NCI-H2196 (cell line): ENCODE measurements around the gene CKB.
A peak's percentile ranks its signal among the peaks of the same experiment; 100 is the strongest.

Source experiments
- DNase-seq: peaks from one replicate; lab custom pipeline; 2025; ENCODE audit not compliant: unreplicated experiment; lab: John Stamatoyannopoulos, UW

CKB gene

DNA sequence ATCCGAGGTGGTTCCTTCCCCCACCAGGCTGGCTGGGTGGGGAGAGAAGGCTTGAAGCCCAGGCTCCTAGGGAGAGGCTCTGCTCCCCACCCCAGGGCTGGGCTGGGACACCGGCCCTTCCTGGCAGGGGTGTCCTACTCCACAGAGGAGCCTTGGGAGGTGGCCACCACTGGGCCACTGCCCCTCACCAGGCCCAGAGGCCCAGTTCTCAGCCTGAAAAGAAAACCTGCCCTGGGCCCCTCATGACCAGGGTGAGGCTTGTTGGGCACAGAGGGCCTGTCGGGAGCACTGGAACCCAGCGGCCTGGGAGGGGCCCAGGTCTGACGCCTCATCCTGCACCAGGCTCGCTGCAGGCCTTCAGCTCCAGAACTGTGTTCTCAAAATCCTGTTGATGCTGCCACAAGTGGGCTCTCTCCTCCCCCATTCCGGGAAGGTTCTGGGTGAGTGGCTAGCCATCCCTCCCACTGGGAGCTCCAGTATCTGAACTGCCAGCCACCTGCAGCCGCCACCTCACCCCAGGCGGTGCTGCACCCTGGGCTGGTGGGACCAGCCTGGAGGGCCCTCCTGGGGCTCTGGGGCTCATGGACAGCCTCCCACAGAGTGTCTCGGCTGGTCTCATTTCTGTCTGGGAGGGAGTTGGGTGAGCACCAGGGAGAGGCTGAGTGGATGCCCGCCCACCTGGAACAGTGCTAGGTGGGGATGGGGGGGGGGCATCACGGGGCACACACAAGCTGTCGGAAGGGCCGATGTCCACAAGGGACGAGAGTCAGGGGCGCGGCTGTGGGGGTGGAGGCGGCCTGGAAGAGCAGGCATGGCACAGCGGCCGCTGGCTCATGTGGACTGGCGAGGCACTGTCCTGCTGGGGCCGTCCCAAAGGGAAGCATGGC lies 28.1 kb upstream of the CKB start:
- no peak for DNase-seq

DNA sequence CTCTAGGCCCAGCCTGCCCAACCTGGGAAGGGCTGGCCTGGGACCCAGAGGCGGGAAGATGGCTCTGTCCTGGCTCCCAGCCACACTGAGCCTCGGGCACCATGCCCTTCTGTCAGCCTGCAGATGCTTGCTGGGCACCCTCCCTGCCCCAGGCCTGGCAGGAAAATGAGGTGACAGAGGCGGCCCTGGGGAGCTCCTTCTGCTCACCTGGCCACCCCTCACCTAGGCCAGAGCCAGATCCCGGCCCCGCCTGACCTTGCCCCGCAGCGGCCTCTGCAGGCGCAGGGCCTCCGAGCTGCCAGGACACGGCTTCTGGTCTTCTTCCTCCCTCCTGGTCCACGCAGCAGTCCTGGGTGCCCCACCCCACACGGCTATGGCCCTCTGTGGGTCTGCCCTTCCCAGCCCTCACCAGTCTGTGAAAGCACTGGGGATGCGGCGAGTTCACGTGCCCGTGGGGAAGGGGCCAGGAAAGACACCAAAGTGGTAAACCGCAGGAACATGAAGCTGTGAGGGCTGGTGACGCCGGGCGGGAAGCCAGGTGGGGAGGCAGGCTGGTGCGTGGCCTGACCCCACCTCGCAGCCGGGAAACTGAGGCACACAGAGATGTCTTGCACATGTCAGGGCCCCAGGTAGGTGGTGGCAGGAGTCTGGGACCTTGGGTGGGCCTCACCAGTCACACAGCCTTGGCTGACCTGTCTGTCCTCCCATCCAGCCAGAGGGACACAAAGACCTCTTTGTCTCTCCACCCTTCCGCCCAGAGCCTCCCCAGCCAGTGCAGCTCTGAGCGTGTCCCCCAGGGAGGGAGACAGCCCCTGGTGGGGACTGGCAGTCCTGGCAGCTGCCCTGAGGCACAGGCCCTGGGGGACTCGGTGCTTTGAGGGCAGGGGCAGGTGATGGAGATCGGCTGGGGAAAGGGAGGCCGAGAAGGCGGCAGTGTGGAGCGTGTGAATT lies 27.0 kb upstream of the CKB start:
- DNase-seq = no peak

DNA sequence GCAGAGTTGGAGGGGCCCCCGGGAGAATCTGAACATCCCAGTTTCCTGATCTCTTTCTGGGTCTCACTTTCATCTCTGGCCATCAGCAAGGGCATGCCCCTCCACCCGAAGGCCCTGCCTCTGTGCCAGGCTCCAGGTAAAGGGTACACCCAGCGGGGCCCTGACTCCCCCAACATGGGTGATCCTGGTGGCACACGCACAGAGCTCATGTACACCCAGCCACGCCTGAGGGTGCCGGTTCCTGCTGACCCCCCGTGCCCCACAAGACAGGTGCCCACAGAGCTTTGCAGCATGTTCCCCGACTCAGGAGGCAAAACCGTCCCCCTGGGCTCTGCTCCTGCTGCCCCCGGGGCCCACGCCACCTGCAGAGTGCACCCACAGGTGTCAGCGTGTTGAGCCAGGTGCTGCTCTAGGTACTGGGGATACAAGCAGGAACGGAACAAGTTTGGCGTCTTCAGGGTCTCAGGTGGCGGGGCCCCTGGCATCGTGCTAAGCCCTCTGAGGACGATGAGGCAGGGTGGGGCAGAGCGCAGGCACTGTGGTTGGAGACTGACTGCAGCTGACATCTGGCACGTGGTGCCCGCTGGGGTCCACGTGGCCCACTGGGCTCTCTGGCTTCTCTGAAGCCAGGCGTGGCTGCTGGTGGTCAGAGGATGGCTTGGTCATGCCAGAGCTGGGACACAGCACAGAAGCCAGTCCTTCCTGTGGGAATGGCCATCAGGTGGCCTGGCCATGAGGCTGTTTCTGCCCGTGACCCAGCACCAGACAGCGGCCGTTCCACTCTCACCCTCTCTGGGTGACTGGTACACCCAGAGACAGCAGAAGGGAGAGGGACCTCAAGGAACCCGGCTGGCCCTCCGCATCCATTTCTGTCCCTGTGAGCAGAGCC lies 26.1 kb upstream of the CKB start:
- DNase-seq = no peak

DNA sequence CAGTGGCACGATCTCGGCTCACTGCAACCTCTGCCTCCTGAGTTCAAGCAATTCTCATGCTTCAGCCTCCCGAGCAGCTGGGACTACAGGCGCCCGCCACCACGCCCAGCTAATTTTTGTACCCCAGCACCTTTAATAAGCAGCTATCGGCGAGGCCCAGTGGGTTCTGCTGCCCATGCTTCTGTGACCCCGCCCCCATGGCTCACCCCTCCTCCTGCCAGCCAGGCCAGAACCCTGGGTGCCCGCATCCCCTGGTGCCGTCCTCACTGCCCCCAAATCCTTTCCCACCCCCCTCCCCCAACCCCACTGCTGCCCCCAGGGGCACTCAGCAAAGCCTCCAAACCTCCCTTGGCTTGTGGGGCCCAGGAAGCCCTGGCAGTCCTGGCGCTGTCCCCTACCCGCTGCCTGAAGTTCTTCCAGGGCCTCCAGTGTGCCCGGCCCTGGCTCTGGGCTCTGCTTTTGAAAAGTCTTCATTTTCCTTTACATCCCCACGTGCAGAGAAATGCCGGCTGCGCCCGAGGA lies 25.4 kb upstream of the CKB start:
- DNase-seq = no peak

DNA sequence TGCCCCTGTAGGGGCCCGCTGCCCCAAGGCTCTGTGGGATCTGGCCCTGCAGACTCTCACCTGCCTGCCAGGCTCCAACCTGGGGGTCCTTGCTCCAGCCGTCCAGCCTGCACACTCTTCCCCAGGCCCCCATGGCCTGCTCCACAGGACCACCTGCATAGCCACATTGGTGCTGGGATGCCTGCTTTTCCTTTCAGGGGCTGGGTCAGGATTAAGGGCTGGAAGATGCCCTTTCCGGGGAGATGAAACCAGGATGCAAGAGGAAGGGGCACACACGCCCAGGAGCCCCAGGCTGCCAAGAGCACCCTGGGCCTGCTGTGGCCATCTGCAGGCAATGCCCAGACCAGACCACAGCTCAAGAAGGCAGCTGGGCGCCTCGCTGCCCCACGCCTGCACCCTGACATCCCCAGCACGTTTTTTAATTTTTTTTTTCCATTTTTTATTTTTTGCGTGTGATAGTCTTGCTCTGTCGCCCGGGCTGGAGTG lies 24.9 kb upstream of the CKB start:
- no peak for DNase-seq

DNA sequence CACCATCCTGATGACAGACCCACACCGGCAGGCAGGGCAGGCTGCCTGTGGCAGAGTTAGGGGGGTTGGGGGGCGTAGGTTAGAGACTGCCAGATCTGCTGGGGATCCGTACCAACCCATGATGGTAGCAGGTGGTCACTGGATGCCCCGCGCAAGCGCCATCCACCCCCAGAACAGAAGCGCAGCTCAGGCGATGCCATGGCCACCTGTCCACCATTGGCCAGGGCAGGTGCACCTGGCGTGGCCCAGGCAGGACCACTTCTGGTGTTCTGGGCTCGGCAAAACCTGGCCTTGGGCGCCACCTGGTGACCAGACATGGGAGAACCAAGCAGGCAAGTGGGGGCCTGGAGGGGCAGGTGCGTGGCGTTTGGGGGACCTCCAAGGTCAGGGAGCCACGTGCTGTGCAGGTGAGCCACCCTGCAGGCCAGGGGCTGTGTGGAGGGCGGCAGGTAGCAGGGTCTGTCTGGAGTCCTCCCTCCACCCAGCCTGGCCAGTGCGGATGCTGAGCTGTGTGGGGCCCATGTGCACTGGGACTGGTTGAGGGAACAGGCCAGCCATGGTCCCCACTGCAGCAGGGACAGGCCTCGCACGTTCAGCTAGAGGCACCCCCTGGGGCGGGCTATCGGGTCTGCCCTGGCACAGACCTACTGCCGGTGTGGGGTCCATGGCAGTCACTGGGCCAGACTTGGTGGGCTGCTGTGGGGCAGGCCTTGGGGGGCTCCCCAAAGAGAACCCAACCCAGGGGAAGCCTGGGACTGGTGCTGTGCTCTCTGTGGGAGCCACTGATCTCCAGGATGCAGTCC lies 24.2 kb upstream of the CKB start:
- DNase-seq = peak; percentile 44

DNA sequence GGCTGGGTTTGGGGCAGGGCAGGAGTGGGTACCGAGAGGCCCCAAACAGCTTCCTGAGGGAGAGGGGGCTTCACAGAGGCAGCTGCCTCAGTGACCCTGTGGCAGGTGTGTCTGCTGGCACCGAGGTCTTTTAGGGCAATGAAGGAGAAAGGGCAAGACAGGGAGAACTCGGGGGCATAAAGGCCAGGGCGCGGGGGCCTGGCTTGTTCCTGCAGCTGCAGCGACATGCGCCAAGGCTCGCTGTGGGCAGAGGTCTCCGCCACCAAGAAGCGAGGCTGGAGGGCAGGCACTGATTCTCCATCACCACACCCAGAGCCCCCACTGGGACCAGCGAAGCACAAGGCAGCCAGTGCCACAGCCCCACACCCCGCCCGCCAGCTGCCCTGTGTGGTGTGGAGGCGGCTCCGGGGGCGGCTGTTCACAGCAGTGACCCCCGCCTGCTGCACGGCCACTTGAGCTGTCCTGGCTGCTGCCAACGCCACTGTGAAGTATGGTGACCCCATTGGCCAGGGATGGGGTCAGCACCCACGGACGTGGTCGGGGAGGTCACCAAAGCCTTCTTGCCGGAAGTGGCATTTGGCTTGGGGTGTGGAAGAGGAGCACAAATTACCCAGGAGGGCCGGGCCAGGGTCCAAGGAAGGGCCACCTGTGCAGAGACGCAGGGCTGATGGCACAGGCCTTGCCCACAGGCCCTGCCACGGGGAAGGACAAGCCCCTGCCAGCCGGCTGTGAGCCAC lies 23.5 kb upstream of the CKB start:
- DNase-seq = no peak

DNA sequence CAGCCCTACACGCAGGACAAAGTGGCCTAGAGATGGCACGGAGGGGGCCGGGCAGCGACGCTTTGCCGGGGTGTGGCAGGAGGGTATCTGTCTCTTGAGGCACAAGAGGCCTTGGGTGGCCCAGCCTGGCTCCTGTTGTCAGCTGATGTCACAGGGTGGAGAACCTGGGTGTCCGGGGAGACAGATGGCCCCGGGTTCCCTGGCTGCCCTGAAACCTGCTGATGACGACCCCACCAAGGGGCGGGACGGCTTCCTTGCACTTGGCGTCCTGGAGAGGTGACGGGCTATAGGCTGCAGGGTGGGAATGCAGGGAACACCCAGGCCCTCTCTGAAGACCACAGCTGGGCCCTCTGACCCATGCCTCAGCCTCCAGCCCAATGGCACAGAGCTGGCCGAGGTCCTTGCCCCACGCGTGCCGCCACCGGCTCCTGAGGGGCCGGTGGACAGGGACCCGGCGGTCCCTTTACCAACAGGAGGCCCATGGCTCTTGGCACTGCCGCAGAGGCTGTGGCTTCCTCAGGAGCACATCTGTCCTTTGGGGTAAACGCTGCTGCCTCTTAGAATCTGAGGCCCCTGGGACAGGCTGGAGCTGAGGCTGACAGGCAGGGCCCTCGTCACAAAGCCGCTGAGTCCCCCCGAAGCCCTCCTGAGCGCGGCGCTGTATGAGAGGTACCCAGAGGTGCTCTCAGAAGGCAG lies 22.7 kb upstream of the CKB start:
- DNase-seq = no peak

DNA sequence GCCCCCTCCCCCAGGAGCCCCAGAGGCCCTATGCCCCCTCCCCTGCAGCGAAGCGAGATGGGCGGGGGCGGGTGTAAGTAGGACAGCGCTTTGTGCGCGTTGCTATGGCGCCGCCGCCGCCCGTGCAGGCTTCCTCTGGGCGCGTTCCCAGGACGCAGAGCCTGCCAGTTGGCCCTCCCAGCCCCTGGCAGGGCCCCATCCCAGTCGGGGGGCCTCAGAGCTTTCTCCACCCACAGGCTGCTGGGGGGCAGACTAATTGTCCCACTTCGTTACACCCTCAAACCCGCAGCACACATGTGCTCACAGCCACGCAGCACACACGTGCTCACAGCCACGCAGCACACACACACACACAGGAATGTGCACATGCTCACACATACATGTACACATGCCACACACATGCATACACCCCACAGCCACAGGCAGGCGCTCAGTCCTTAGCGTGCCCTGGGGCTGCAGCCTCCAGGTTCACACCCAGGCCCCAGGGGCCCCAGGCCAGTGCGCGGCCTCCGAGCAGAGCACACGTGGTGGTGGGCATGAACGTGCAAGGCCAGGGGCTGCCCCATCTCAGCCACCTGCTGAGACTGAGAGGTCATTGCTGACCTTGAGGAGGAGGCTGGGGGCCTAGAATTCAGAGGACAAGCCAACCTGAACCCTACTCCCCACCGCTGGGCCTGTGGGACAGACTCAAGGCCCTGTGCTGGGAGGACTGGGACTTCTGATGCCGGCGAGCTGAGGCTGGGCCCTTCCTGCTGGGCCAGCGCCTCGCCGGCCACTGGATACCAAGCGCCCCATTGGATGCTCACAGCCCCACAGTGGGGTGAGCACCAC lies 22.0 kb upstream of the CKB start:
- DNase-seq = no peak

DNA sequence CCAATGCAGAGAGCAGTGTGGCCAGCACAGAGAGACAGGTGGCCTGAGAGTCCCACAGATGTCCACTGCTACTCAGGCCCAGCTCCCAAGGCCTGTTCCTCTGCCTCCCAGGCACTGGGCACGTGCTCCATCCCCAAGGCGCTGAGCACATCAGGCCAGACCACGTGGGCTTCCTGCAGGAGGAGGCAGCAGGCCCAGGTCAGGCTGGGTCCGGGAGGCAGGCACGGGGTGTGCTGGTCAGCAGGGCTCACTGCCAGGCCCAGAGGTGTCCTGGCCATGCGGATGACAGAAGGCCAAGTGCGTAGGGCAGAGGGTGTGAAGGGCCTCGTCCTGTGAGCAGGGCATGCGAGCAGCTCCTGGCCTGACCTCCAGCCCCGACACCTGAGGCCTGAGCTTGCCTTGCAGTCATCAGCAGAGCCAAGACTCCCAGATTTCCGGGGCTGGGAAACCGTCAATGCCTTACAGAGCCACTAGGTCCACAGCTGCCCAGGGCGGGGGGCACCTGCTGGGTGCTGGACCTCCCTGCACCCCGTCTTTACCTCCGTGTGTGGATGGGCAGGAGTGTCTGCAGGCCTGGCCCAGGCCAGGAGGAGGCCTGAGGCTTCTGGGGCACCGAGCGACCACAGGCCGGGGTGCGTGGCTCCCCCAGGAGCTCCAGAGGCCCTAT lies 21.2 kb upstream of the CKB start:
- DNase-seq = no peak

DNA sequence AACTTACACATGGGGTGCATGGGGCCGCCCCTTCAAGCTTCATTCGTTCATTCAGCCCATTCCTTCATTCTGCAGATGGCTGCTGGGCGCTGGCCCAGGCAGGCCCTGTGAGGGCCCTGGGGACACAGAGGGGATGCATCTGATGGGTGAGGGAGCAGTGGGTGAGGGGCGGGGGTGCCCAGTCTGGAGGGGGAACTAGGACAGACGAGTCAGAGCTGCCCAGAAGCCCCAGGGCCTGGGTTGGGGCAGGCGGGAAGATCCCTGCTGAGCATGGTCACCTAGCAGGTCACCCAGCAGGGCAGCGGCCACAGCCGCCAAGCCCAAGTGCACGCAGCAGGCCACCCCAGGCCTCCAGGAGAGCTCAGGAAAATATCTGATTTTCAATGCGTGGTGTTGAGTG lies 20.5 kb upstream of the CKB start:
- DNase-seq = no peak

DNA sequence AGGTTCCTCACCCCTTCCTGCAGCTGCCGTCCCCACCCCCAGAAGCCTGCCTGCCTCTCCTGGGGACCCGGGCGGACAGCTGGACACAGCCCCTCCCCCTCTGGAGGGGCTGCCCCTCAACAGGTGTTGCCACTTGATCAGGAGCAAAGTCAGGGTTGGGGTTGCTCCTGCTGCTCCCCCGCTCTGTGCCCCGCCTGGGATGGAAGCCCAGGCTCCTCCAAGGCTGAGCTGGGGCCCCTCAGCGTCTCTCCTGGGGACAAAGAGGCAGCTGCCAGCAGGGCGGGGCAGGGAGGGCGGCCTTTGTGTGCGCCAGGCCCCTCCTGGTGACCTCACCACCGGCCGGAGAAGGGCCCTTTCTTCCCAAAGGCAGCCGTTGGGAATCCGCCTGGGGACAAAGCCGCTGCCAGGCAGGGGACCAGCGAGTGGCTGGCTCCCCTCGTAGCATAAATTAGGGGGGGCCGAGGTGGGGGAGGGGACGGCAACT lies 20.0 kb upstream of the CKB start:
- DNase-seq = peak; percentile 46

DNA sequence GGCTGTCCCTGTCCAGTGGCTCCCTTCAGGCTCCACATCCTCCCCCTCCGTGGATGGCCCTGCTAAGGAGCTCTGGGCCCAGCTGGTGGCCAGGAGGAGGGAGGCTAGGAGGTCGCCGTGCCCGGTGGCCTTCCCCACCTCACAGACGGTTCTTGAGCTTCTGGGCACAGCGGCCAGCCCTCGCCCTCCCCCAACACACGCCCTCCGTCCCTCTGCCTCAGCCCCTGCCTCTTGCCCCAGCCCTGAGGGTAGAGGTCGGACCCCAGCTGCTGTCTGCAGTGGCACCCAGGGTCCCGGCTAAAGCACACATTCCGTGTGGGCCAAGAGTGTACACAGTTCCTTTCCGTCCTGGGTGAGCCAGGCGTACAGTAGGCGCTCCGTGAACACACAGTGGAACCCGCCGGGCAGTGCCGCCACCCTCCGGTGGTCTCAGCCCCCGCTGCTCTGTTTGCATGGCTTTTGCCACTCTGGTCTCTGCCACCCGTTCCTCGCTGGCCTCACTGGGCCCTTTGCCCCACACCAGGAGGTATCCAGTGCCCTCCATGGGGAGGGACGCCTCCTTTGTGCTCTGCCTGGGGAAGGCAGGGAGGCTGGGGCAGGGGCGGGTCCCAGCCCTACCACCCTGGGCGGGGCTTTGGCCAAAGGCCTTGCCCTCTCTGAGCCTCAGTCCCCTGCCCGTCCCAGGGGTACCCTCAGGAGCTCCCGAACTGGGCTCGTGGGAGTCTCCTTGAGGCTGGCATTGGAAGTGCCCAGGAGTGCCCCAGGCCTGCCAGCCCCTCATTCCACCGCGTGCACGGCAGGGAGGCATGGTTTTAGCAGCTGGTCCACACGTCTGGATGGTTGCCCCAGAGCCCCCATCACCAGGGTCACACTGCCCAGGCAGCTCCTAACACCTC lies 19.3 kb upstream of the CKB start:
- DNase-seq = peak; percentile 14

DNA sequence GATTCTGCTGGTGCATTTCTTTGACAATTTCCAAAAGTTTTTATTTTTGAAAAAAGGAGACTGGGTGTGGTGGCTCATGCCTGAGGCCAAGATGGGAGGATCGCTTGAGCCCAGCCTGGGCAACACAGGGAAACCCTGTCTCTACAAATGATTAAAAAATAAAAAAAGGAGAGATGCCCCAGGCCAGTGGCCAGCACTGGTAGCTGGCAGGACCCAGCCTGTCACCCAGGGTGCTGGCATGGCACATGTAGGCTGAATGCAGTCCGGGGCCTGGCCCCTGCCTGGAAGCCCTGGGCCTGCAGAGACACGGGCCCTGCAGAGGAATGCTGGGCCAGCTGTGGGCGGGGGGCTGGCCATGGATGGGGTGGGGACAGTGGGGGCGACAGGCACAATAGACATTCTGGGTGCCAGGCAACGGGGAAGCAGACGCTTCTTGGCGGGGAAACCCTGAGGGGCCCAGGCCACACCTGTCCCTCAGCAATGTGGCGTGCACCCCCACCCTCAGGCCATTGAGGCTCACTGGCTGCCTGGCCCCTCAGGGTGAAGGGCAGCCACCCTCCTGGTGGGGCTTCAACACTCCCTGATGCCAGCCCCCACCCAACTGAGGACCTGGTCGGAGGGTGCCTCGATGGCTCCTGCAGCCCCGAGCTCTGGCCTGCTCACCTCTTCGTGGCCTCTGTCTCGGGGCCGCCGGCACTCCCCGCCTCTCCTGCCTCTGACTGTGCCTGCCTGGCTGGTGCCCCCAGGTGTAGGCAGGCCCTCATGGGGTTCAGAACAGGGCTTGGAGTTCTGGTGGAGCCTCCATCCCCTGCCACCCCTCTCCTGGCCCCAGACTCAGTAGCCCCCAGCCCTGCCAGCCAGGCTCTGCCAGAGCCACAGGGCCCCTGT lies 18.4 kb upstream of the CKB start:
- DNase-seq = no peak
